Posterior cingulate gyrus (tissue), 11 donors: ENCODE results near the gene ARID1B.
"Not testable (repeated sequence)": the region's sequence is repeated elsewhere in the genome, so short reads cannot be mapped to it uniquely, and the experiment has no call there.

ENCODE experiments used
- DNase-seq, 10 donors: peaks; one replicate each; pipeline versions ENCODE4 v3.0.0 to v3.0.0-alpha.2; 2020 to 2021; ENCODE audit warnings: mixed read lengths in 3 of 10
- intact Hi-C: fragments of 100-400 bp; cut with DNase I; formaldehyde crosslinking; loops from one replicate; pipeline ENCODE4 v1.15.1; 2023

The ARID1B gene

GRCh38 chr6:157125531-157125930 lies 348.4 kb downstream of the ARID1B start:
- intact Hi-C loops, result no loop called here
- no peak for DNase-seq

GRCh38 chr6:157126183-157127098 lies 349.3 kb downstream of the ARID1B start:
- no peak for DNase-seq
- intact Hi-C loops, result no loop called here

- intact Hi-C loops, result no loop called here
- no peak for DNase-seq
Observed at GRCh38 chr6:157128235-157128775, 351.1 kb downstream of the ARID1B start.

DNA sequence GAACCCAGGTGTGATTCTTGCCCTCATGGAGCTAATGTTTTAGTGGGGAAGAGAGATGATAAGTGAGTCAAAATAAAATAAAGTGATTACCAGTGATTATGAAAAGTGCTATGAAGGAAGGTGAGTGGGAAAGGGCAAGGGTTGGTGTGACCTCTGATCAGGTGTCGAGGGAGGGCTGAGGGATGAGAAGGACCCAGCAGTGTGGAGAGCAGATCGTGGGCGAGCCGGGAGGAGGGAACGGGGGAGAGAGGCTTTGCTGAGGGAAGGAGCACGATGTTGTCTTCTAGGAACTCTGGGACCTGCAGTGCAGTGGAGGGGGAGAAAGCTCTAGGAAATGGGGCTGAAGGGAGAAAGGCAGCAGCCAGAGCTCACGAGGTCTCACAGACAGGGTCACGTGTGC lies 354.1 kb downstream of the ARID1B start:
- DNase-seq, result no peak
- intact Hi-C loops, result no loop called here

DNA sequence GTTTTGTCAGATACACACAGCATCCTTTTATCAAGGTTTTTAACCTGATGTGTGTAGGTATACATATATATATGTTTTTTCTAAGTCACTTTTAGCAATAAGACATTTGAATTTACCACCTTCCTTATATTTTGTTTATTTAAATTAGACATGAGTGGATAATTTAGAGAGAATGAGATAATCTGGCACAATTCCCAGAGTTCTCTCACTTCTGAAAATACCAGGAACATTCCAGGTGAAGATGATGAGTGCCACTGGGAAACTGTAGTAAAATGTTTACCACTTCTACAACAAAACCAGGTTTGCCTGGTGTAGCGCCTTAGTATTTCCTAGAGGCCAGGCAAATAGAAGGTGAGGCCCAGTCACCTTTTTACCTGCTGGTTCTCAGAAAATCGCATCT lies 356.7 kb downstream of the ARID1B start:
- DNase-seq, result no peak
- intact Hi-C loops, result no loop called here

GRCh38 chr6:157134402-157135047 lies 357.3 kb downstream of the ARID1B start:
- no peak for DNase-seq
- intact Hi-C loops, result no loop called here

GRCh38 chr6:157135691-157136090 lies 358.5 kb downstream of the ARID1B start:
- intact Hi-C loops, result no loop called here
- DNase-seq, result no peak

DNA sequence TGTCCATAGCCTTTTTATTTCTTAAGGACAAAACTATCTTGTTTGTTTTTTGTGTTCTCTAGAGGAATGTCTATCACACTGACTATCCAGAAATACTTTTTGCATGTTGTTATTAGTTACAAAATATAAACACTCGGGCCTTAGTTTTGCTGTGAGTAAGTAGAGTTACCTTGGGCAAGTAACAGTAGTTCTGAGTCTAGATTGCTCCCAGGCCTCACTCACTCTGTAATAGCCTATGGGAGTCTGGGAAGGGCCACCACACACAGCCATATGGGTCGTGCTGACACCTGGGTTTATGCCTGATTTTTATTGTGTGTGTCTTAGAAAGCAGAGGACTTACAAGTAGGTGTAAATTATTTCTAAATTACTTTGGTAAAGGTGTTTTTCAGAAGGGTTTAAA lies 360.3 kb downstream of the ARID1B start:
- DNase-seq, result no peak
- intact Hi-C loops, result no loop called here

DNA sequence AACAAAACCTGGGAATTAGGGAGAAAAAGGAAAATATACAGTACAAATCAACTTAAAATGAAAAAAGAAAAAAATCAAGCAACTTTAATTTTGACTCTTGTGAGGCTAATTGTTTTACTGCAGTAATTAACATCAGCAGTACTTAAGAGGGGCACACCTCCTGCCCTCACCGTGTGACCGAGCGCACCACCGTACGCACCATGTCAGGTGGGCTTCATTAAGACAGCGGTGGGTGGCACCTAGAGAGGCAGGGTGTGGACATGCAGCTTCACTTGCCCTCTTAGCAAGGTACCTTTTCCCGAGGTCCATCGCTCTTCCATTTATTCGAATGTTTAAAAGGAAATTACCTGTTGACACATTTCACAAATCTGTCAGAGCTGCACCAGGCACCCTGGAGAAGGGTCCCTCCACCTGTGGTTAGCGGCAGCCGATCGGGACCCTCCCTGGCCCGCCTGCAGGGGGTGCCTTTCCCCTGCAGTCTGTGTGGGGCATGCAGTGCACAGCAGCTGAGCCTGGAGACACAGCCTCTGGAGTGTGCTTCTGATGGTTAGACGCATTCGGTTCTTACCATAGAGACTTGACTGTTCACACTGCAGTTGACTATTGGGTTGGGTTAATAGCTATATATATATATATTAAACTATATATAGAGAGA lies 362.0 kb downstream of the ARID1B start:
- DNase-seq, result no peak
- intact Hi-C loops, result no loop called here

- intact Hi-C loops, result no loop called here
- DNase-seq, result no peak
Observed at GRCh38 chr6:157143171-157143889, 366.2 kb downstream of the ARID1B start.

DNA sequence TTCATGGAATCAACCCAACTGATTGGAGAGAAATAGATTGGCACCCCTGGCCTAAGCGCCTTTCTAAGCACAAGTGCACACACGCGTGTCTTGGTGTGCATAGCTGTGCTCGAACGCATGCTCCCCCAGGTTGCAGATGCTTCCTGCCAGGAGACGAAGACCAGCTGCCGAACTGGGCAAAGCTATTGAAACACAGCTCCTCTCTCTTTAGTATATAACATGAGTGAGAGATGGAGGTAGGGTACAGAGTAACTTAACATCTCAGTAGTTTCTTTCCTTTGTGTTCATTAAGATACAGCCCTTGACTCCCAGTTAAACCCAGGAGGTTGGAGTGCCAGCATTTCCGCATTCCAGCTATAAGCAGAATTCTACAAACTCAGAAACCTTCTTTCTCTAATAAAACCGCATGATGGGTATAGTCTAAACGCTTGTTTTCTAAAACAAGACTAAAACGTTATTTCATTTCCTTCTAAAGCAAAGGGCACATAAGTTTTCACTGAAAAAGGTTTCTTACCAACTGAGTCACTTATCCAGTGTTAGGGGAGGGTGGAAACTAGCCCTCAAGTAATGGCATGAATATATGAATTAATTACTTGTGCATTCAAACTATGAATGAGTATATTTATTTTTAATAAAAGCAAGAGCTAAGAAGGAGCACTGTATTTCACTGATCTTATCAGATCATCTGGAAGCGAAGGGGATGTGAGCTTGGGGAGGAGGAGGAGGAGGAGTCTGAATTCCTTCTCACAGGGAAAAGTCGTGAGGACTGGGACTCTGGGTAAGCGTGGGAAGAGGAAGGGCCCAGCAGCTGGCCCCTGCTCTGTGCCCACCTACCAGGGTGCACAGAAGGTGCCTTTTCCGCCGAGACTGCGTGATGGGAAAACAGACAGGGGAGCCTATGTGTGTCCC lies 367.0 kb downstream of the ARID1B start:
- no peak for DNase-seq
- intact Hi-C loops, result no loop called here

GRCh38 chr6:157144859-157145568 lies 367.8 kb downstream of the ARID1B start:
- no peak for DNase-seq
- intact Hi-C loops, result no loop called here

GRCh38 chr6:157145656-157146285 lies 368.6 kb downstream of the ARID1B start:
- intact Hi-C loops, result no loop called here
- DNase-seq, result no peak

DNA sequence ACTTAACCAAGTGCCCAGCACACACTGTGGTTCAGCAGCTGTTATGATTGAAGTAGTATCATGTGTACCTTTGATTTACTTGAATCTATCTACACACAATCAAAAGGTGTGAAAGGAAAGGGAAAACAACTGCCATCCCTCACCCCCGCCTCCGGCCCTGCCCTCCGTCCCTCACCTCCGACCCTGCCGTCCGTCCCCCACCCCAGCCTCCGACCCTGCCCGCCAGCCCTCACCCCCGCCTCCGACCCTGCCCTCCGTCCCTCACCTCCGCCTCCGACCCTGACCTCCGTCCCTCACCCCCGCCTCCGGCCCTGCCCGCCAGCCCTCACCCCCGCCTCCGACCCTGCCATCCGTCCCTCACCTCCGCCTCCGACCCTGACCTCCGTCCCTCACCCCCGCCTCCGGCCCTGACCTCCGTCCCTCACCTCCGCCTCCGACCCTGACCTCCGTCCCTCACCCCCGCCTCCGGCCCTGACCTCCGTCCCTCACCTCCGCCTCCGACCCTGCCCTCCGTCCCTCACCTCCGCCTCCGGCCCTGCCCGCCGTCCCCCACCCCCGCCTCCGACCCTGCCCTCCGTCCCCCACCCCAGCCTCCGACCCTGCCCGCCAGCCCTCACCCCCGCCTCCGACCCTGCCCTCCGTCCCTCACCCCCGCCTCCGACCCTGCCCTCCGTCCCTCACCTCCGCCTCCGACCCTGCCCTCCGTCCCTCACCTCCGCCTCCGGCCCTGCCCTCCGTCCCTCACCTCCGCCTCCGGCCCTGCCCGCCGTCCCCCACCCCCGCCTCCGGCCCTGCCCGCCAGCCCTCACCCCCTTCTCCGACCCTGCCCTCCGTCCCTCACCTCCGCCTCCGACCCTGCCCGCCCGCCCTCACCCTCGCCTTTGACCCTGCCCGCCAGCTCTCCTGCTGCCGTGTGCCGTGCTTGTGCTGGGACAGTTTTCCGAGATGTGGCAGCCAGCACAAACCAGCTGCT lies 370.2 kb downstream of the ARID1B start:
- intact Hi-C loops, DNase-seq: not testable (repeated sequence)

DNA sequence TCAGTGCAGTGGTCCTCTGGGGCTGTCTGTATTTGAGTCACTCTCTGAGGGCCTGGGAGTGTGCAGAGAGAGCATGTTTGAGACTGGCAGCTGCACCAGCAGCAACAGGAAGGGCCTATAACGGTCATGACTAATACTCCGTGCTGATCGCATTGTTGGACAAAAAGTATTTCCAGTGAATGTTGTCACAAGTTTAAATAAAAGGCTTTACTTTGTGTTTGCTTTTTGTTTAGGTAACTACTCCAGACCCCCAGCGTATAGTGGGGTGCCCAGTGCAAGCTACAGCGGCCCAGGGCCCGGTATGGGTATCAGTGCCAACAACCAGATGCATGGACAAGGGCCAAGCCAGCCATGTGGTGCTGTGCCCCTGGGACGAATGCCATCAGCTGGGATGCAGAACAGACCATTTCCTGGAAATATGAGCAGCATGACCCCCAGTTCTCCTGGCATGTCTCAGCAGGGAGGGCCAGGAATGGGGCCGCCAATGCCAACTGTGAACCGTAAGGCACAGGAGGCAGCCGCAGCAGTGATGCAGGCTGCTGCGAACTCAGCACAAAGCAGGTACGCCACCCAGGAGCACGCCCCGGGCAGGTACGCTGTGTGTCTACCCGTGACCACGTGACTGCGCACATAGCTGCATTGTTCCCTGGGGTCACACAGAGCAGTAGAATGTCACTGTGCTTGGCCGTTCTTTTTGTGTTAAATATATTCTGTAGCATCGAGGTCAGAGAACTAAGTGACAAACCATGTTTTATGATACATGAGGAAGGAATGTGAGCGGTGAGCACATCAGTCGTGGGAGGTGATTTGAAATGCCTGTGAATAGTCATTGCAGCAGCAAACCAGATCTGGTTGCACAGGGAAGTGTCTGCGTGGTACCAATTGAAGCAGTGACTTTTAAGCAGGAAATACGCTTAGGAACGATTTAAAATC lies 371.5 kb downstream of the ARID1B start:
- intact Hi-C loops, result no loop called here
- DNase-seq, result peak; percentile 47 to 94 (median 70)

DNA sequence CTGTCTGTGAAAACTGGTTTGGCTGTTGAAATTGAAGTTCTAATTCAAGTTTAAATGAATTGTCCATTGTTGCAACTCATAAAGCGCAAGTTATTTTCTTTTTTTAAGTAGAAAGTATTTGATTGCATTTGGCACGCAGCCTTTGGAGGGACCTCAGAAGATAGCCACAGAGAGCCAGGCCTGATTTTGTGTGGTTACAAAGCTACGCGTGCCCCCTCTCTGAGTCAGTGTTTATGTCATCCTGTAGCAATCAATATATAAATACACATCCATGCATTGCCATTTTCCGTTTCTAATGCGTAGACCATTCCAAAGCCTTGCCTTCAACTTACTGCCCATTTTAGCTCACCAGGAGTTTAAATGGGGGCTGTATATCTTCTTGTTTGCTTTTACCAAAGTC lies 372.9 kb downstream of the ARID1B start:
- DNase-seq, result no peak
- intact Hi-C loops, result no loop called here
